Adrenal gland (tissue), 19 donors: Measurements from ENCODE around the gene NPC2. TPM values are rescaled to one million over a fixed set of nuclear protein-coding genes. Genes with fewer than 3 reads are reported as not detected.

Experiments used
- DNase-seq, 7 donors: peaks; one replicate each; pipeline ENCODE4 v3.0.0-alpha.2; 2019 to 2020
- H3K27ac ChIP-seq, 5 donors: fragments of 200-600 bp; sonication (generic) in 4 of 5; 1 replicate in 3 of 5; 2 replicates in 2 of 5; pipeline versions ENCODE4 v1.5.1 to v1.8.0; 2016 to 2020; ENCODE audit warnings: mild to moderate bottlenecking in 1 of 5
- H3K27me3 ChIP-seq: fragments of 200-600 bp; 2 replicates; pipeline ENCODE4 v1.8.0; 2021
- H3K36me3 ChIP-seq, 2 donors: fragments of 200-600 bp; replicated peaks in 1 of 2; 1 replicate in 1 of 2; 2 replicates in 1 of 2; pipeline versions ENCODE4 v1.5.1 to v1.8.0; 2018 to 2022
- H3K4me1 ChIP-seq, 2 donors: fragments of 200-600 bp; replicated peaks in 1 of 2; 1 replicate in 1 of 2; 2 replicates in 1 of 2; pipeline versions ENCODE4 v1.5.1 to v1.8.0; 2018 to 2021
- H3K4me3 ChIP-seq, 4 donors: fragments of 200-600 bp; sonication (generic) in 3 of 4; one replicate each; pipeline ENCODE4 v1.5.1; 2016 to 2018
- H3K9me3 ChIP-seq, 3 donors: fragments of 200-600 bp; sonication (generic) in 1 of 3; replicated peaks in 1 of 3; 1 replicate in 2 of 3; 2 replicates in 1 of 3; pipeline versions ENCODE4 v1.5.1 to v1.8.0; 2016 to 2021
- POLR2A ChIP-seq, 2 donors: fragments of 450-650 bp; IDR thresholded peaks; one replicate each; pipeline ENCODE4 v1.6.1; 2017; ENCODE audit warnings: antibody characterized with exemption in 2 of 2, mild to moderate bottlenecking in 2 of 2, moderate library complexity in 1 of 2
- WGBS, 4 donors: extraction: QIAGEN DNeasy Blood & Tissue Kit in 2 of 4; methylation state at CpG; one replicate each; pipeline versions ENCODE4 v1.1.5 to v1.1.7; 2013 to 2017; 5-methylcytosine and 5-hydroxymethylcytosine counted together
- intact Hi-C, 2 donors: fragments of 100-400 bp; cut with DNase I; formaldehyde crosslinking; loops; one replicate each; pipeline versions ENCODE4 v1.14.1 to v1.15.0; 2022 to 2023
- long read RNA-seq, 10 donors: library from polyadenylated mRNA in 3 of 10; unstranded in 2 of 10; stranded (forward) in 1 of 10; transcript quantifications; one replicate each; pipeline ENCODE4 v2.0.0 and lab custom pipeline, GENCODE V29; 2021 to 2026
- polyA plus RNA-seq, 3 donors: library from polyadenylated mRNA; stranded (reverse); fragments of 200-250 nt in 2 of 3; fragments of 350-450 nt in 1 of 3; fragmentation: Illumina TruSeq in 1 of 3; extraction: RNeasy Lipid Tissue Mini Kit (QIAGEN cat#74804) in 1 of 3; gene quantifications; one replicate each; pipeline ENCODE4 v1.2.3, GENCODE V29; 2013 to 2014
- total RNA-seq, 9 donors: library from RNA; depleted of rRNA in 4 of 9; stranded (reverse); fragments of >200 nt in 4 of 9; fragments of 120-200 nt in 1 of 9; fragmentation: NEBNext Ultra II Directional in 1 of 9; extraction: Animal tissue kit (Norgen Biotek cat#: 25700) in 1 of 9; gene quantifications; one replicate each; pipeline versions ENCODE4 v1.1.0 to v1.2.4, GENCODE V29; 2013 to 2023
- TF ChIP-seq, protein P1 (sequence below), 6 experiments: fragments of 450-650 bp in 4 of 6; fragments of 200-600 bp in 2 of 6; sonication (generic) in 1 of 6; IDR thresholded peaks; 1 replicate in 5 of 6; 2 replicates in 1 of 6; pipeline versions ENCODE4 v1.5.1 to v1.8.0; 2016 to 2021; ENCODE audit warnings: antibody characterized with exemption in 6 of 6, mild to moderate bottlenecking in 2 of 6, moderate library complexity in 1 of 6
- donor health status: healthy with polysubstance abuse.
- donor health status: Bipolar disorder and iron deficiency.
- donor health status: DM: yes; HTN: yes; CAD: no.
- donor health status: DM: no; HTN: no; CAD: no.
- donor health status: DM: no; HTN: no; CAD: no.
- donor health status: DM: yes; HTN: yes; CAD: no.

The NPC2 gene
- total RNA-seq = 1,000 to 10,000 TPM in 1 of 9 donors, 100 to 1,000 TPM in 8; 140 to 1,243 (median 300) TPM
- polyA plus RNA-seq = 100 to 1,000 TPM; 179 to 375 (median 297) TPM
- long read RNA-seq, donor 1, transcript NPC2-207 (5 exons, 1,035 nt) = major isoform, 100 of 307 reads
- long read RNA-seq, donor 1, partial matches to known transcripts = 206 of 307 reads
- long read RNA-seq, donor 1, other reads (novel, unspliced or antisense) = 0 of 307 reads
- long read RNA-seq, donor 2, transcript NPC2-207 (5 exons, 1,035 nt) = major isoform, 64 of 163 reads
- long read RNA-seq, donor 2, partial matches to known transcripts = 36 of 163 reads
- long read RNA-seq, donor 2, other reads (novel, unspliced or antisense) = 63 of 163 reads
- long read RNA-seq, donor 3, transcript NPC2-207 (5 exons, 1,035 nt) = major isoform, 73 of 74 reads
- long read RNA-seq, donor 3, partial matches to known transcripts = 0 of 74 reads
- long read RNA-seq, donor 3, other reads (novel, unspliced or antisense) = 0 of 74 reads
- long read RNA-seq, donor 4, transcript NPC2-207 (5 exons, 1,035 nt) = major isoform, 450 of 462 reads
- long read RNA-seq, donor 4, partial matches to known transcripts = 8 of 462 reads
- long read RNA-seq, donor 4, other reads (novel, unspliced or antisense) = 3 of 462 reads
- long read RNA-seq, donor 5, transcript NPC2-207 (5 exons, 1,035 nt) = major isoform, 289 of 294 reads
- long read RNA-seq, donor 5, partial matches to known transcripts = 0 of 294 reads
- long read RNA-seq, donor 5, other reads (novel, unspliced or antisense) = 5 of 294 reads
- long read RNA-seq, donor 6, transcript NPC2-207 (5 exons, 1,035 nt) = major isoform, 488 of 512 reads
- long read RNA-seq, donor 6, partial matches to known transcripts = 14 of 512 reads
- long read RNA-seq, donor 6, other reads (novel, unspliced or antisense) = 9 of 512 reads
- long read RNA-seq, donor 7, transcript NPC2-207 (5 exons, 1,035 nt) = major isoform, 36 of 42 reads
- long read RNA-seq, donor 7, partial matches to known transcripts = 5 of 42 reads
- long read RNA-seq, donor 7, other reads (novel, unspliced or antisense) = 0 of 42 reads
- long read RNA-seq, donor 8, transcript NPC2-207 (5 exons, 1,035 nt) = major isoform, 109 of 110 reads
- long read RNA-seq, donor 8, partial matches to known transcripts = 0 of 110 reads
- long read RNA-seq, donor 8, other reads (novel, unspliced or antisense) = 0 of 110 reads
- long read RNA-seq, donor 9, transcript NPC2-207 (5 exons, 1,035 nt) = major isoform, 74 of 92 reads
- long read RNA-seq, donor 9, partial matches to known transcripts = 18 of 92 reads
- long read RNA-seq, donor 9, other reads (novel, unspliced or antisense) = 0 of 92 reads
- long read RNA-seq, donor 10, transcript NPC2-207 (5 exons, 1,035 nt) = major isoform, 34 of 115 reads
- long read RNA-seq, donor 10, partial matches to known transcripts = 81 of 115 reads
- long read RNA-seq, donor 10, other reads (novel, unspliced or antisense) = 0 of 115 reads

DNA sequence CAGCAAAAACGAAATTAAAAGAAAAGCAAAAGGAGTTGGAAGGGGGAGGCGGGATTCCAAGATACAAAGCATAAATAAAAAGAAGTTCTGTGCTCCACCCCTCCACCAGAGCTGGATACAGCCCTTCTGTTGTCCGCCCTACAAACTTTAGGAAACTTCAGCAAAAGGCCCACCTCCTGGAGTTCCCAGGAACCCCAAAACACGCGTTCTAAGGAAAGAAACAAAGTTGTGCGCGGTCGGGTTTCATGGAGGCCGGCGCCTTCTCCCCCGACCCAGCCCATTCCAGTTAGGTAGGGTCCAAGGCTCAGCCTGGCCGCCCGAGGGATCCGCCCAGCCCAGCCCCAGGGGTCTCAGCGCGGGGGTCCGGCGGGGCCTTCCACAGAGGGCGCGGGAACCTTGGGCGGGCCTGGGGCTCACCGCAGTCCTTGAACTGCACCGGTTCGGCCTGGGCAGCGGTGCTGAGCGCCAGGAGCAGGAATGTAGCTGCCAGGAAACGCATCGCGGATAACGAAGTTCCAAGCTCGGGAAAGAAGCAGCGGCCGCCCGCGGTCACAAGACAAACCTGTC is at the start of gene NPC2:
TSS of gene NPC2 (minus strand) at position 530 of the 567 bp plus-strand sequence. CDS start at position 499, 31 bp downstream.
- no peaks in the 10 kb centered on the region for H3K27me3 ChIP-seq
- intact Hi-C loops = loop anchor here in 1 of 2 donors (5.0 kb wide), 1 partner anchor 131 kb away; no protein-coding TSS in a partner anchor
- TF ChIP-seq, protein P1, sequence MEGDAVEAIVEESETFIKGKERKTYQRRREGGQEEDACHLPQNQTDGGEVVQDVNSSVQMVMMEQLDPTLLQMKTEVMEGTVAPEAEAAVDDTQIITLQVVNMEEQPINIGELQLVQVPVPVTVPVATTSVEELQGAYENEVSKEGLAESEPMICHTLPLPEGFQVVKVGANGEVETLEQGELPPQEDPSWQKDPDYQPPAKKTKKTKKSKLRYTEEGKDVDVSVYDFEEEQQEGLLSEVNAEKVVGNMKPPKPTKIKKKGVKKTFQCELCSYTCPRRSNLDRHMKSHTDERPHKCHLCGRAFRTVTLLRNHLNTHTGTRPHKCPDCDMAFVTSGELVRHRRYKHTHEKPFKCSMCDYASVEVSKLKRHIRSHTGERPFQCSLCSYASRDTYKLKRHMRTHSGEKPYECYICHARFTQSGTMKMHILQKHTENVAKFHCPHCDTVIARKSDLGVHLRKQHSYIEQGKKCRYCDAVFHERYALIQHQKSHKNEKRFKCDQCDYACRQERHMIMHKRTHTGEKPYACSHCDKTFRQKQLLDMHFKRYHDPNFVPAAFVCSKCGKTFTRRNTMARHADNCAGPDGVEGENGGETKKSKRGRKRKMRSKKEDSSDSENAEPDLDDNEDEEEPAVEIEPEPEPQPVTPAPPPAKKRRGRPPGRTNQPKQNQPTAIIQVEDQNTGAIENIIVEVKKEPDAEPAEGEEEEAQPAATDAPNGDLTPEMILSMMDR (IDR thresholded peaks at IDR 0.05) = no peak
- TF ChIP-seq POLR2A (IDR thresholded peaks at IDR 0.05) = peak; percentile 67 to 94
- DNase-seq = peak in 1 of 7 donors; percentile 13
- H3K36me3 ChIP-seq = no peaks in the 10 kb centered on the region
- H3K27ac ChIP-seq = peak within 1 kb of the TSS; percentile 84 to 98 (median 97)
- H3K4me3 ChIP-seq = peak within 1 kb of the TSS; percentile 57 to 86 (median 86)
- H3K4me1 ChIP-seq = peaks cover 37 to 60% of the 10 kb centered on the region in 2 donors
- H3K9me3 ChIP-seq = no peaks in the 10 kb centered on the region
- 0 to 2% (median 0%) methylated on average over 21 to 35 of the region's 35 CpGs for WGBS, 4 donors

DNA sequence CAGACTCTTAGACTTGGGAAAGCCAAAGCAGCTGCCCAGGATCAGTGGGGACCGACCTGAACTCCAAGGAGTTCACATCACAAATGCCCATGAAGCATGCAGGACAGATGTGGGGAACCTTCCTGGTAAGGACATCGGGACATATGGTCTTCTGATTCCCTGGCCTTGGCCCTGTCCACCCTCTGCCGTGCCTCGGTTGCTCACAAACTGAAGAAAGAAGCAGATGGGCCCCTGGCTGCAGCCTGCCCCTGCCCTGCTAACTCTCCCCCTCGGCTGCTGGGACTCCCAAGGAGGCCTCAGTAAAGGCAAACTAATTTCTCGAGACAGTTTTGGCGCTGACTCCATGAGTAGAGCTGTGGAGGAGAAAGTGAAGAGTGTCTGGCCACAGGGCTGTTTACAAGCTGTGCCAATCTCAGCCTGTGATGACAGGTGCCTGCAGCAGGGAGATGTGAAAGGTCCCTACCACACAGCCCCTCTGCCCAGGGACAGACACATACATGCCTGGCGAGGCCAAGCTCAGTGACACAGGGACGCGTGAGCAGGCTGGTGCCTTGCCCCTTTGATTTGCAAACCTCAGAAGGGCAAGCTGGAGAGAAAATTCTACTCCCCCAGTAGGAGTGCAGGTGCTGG is 49.1 kb upstream of the NPC2 start:
- TF ChIP-seq, protein P1 (IDR thresholded peaks at IDR 0.05) = no peak
- TF ChIP-seq POLR2A (IDR thresholded peaks at IDR 0.05) = no peak
- H3K27ac ChIP-seq = no peak overlapping the region
- DNase-seq = no peak
- no peaks in the 10 kb centered on the region for H3K4me1 ChIP-seq
- H3K36me3 ChIP-seq = no peaks in the 10 kb centered on the region
- no peaks in the 10 kb centered on the region for H3K9me3 ChIP-seq
- no peaks in the 10 kb centered on the region for H3K27me3 ChIP-seq
- no peak overlapping the region for H3K4me3 ChIP-seq
- WGBS, 4 donors = 85 to 90% (median 90%) methylated on average over 9 to 10 of the region's 10 CpGs
- intact Hi-C loops = no loop called here

DNA sequence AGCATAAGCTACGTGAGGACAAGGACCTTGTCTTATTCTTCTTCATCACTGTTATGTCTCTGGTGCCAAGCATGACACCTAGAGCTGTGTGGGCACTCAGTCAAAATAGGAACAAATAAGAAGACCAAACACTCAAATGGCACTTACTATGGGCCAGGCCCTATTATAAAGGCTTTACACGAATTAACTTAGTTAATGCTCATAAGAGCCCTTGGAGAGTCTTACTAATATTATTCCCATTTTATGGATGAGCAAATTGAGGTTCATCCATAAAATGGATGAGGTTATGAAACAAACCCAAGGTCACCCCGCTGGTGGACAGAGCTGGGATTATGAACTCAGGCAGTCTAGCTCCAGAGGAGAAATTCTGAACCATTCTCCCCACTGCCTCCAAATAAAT is 48.1 kb upstream of the NPC2 start:
- WGBS, 4 donors = 64 to 82% (median 78%) methylated on average over 3 of the region's 3 CpGs
- intact Hi-C loops = no loop called here
- no peak for TF ChIP-seq POLR2A (IDR thresholded peaks at IDR 0.05)
- TF ChIP-seq, protein P1 (IDR thresholded peaks at IDR 0.05) = no peak

More for the DNA sequence above, 48.1 kb upstream of the NPC2 start:
- Histone ChIP-seq H3K27me3 (no peaks in the 10 kb centered on the region), H3K9me3 (no peaks in the 10 kb centered on the region), H3K36me3 (no peaks in the 10 kb centered on the region), H3K4me1 (no peaks in the 10 kb centered on the region), H3K27ac (no peak overlapping the region), H3K4me3 (no peak overlapping the region)
- DNase-seq = no peak
